Activated CD4-positive, alpha-beta T cell treated with anti-CD3 and anti-CD28 coated beads, Interleukin-2, amount 50 U/mL, for 4 hours (primary cell): ENCODE data around the gene SLCO1A2.

ENCODE experiments used
- DNase-seq, 2 experiments: peaks; one replicate each; pipeline ENCODE4 v3.0.0-alpha.2; 2020

The SLCO1A2 gene

GRCh38 chr12:21328578-21328977 is 6.1 kb downstream of the SLCO1A2 start:
- DNase-seq: no peak

- DNase-seq: no peak
Measured at GRCh38 chr12:21324551-21324950, 10.2 kb downstream of the SLCO1A2 start.

- DNase-seq: no peak
Measured at GRCh38 chr12:21323736-21324135, 11.0 kb downstream of the SLCO1A2 start.

DNA sequence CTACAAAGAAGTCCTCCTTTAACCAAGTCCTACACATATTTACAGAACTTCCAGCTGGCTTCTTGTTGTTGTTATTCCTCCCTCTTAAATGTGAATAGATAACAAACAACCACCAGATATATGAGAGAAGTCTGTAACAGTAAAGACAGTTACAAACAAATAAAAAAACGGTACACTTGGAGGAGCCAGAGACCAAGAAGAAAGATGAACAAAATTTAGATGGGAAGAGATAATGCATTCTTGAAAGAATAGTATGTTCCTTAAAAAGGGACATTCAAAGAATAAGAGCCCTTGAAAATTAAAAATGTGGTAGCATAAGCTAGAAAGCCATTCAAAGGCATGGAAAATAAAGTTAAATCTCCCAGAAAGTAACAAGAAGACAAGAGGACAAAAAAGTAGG is 25.9 kb downstream of the SLCO1A2 start:
- DNase-seq: no peak

- DNase-seq: no peak
Measured at GRCh38 chr12:21305661-21306060, 29.1 kb downstream of the SLCO1A2 start.

GRCh38 chr12:21300632-21301031 is 34.1 kb downstream of the SLCO1A2 start:
- DNase-seq: no peak

GRCh38 chr12:21296751-21297406 is 37.8 kb downstream of the SLCO1A2 start:
- DNase-seq: no peak

DNA sequence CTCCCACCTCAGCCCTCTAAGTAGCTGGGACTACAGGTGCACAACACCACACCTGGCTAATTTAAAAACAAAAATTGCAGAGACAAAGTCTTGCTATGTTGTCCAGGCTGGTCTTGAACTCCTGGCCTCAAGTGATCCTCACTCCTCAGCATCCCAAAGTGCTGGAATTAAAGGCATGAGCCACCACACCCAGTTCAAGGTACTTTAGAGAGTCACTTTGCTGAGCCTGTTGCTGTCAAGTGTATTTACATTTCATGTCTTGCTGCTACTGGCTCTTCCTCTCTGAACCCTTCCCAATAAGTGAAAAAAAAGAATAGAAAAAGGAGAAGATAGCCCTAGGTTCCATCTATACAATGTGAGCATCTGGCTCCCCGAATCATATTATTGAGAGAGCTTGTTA is 38.4 kb downstream of the SLCO1A2 start:
- no peak for DNase-seq

- DNase-seq: no peak
Measured at GRCh38 chr12:21294176-21294575, 40.5 kb downstream of the SLCO1A2 start.

GRCh38 chr12:21292111-21292510 is 42.6 kb downstream of the SLCO1A2 start:
- DNase-seq: no peak

- DNase-seq: no peak
Measured at GRCh38 chr12:21289698-21290097, 45.0 kb downstream of the SLCO1A2 start.

GRCh38 chr12:21276826-21277225 is 57.9 kb downstream of the SLCO1A2 start:
- no peak for DNase-seq

- DNase-seq: no peak
Measured at GRCh38 chr12:21265932-21266331, 68.8 kb downstream of the SLCO1A2 start.

- no peak for DNase-seq
Measured at GRCh38 chr12:21264232-21264631, 70.5 kb downstream of the SLCO1A2 start.

GRCh38 chr12:21257172-21257571 is 77.5 kb downstream of the SLCO1A2 start:
- DNase-seq: no peak

DNA sequence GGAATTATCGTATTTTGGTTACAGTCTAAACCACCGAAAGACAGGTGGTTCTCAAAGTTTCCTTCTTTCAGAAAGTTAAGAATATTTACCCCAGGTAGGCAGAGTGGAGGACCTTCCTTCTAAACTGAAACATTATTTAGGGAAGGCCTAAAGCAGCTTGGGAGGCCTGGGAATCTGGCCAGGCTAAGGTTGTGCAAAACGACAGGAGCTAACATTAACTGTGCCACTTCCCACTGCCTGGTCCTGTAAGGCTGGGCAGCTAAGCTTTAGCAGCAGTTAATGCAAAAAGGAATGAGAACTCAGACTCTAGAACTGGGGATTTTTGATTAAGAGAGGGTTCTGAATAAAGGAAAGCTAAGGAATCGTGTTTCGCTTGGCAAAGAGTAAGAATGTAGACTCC is 82.6 kb downstream of the SLCO1A2 start:
- DNase-seq: no peak

DNA sequence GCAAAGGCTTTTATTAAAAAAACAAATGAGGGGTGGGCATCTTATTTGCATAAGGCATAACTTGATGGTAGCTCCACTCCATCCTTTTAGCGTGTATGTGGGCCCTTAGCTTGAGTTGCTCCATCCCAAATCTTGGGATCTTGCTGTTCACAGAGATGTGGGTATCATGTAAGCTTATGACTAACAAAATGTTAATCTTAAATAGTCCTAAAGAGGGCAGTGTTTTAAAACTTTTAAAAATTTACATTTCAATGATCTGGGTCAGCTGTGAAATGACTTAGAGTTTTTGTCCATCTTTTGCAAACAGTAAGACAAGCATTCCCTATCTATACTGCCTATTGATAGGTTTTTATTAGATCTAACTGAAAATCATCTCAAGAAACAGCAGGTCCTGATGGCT is 86.0 kb downstream of the SLCO1A2 start:
- DNase-seq: no peak

DNA sequence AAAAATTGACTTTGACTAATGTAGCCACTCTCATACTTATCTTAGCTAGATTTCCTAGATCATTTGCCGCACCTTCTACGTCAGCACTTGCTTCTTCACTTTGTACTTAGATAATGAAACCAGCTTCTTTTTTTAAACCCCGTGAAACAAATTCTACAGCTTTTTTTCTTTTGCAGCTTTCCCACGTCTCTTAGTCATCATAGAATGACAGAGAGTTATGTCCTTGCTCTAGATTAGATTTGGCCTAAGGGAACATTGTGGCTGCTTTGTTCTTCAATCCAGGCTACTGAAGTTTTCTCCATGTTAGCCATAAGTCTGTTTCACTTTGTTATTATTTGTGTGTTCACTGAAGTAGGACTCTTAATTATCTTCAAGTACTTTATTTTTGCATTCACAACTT is 94.9 kb downstream of the SLCO1A2 start:
- DNase-seq: no peak

GRCh38 chr12:21234395-21234794 is 100.3 kb downstream of the SLCO1A2 start:
- no peak for DNase-seq

DNA sequence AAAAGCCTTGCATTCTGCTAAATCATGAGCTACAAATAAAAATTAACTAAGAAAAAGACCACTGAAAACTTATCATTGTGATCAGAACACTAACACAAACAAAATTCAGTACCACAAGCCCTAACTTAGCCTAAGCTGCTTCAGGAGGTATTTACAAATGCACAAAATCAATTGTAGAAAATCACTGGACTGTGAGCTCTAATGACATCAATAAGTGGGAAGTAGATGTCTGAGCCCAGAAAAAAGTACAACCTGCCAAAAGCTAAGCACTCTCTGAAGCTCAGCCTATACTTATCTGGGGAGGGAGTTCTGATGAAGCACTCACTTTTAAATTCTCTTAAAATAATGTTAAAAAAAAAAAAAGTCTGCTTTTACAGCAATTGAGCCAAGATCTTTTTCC is 110.8 kb downstream of the SLCO1A2 start:
- no peak for DNase-seq

DNA sequence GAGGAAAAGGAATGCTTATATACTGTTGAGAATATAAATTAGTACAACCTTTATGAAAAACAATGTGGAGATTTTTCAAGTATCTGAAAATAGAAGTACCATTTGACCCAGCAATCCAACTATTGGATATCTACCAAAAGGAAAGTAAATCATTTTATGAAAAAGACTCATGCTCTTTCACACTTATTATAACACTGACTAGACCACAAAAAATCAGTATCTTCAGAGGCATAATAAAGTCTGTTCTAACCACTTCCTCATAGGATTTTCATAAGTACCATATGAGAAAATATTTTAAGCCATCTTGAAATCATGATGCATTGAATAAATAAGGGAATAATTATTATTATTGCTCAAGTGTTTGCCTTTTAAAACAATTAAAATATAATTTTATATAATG is 112.9 kb downstream of the SLCO1A2 start:
- DNase-seq: no peak

DNA sequence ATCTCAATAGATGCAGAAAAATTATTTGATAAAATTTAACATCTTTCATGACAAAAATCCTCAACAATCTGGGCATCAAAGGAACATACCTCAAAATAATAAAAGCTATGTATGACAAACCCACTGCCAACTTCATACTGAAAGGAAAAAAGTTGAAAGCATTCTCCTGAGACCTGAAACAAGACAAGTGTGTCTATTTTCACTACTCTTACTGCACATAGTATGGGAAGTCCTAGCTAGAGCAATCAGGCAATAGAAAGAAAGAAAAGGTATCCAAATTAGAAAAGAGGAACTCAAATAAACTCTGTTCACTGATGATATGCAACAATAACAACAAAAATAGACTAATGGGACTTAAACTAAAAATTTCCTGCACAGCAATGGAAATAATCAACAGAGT is 113.6 kb downstream of the SLCO1A2 start:
- no peak for DNase-seq

GRCh38 chr12:21220266-21220665 is 114.5 kb downstream of the SLCO1A2 start:
- DNase-seq: no peak

- DNase-seq: no peak
Measured at GRCh38 chr12:21219206-21219605, 115.5 kb downstream of the SLCO1A2 start.
